Ovary (tissue), 9 donors: Measurements from ENCODE around the gene NME7. TPM values are rescaled to one million over a fixed set of nuclear protein-coding genes. Genes with fewer than 3 reads are reported as not detected.
"Not testable (repeated sequence)": the region's sequence is repeated elsewhere in the genome, so short reads cannot be mapped to it uniquely, and the experiment has no call there.

Source experiments
- DNase-seq, 5 donors: peaks; one replicate each; pipeline ENCODE4 v3.0.0-alpha.2; 2019 to 2020
- H3K27ac ChIP-seq, 2 donors: fragments of 200-600 bp; one replicate each; pipeline versions ENCODE4 v1.5.1 to v1.8.0; 2019 to 2022
- H3K27me3 ChIP-seq: fragments of 200-600 bp; one replicate; pipeline ENCODE4 v1.8.0; 2022
- H3K36me3 ChIP-seq: fragments of 200-600 bp; sonication (generic); one replicate; pipeline ENCODE4 v1.5.1; 2019
- H3K4me1 ChIP-seq: one replicate; pipeline ENCODE4 v1.8.1; 2013; ENCODE audit warnings: mild to moderate bottlenecking, moderate library complexity; ENCODE audit not compliant: insufficient read depth
- H3K4me3 ChIP-seq: fragments of 200-600 bp; sonication (generic); one replicate; pipeline ENCODE4 v1.5.1; 2017
- H3K9me3 ChIP-seq, 2 donors: fragments of 200-600 bp in 1 of 2; sonication (generic) in 1 of 2; one replicate each; pipeline versions ENCODE4 v1.5.1 to v1.8.1; 2013 to 2019; ENCODE audit warnings: mild to moderate bottlenecking in 1 of 2, moderate library complexity in 1 of 2
- EP300 ChIP-seq: sonication (generic); formaldehyde crosslinking; IDR thresholded peaks from one replicate; pipeline ENCODE4 v1.6.1; 2017; ENCODE audit warnings: antibody characterized with exemption
- POLR2A ChIP-seq: fragments of 450-650 bp; IDR thresholded peaks from one replicate; pipeline ENCODE4 v1.6.1; 2017; ENCODE audit warnings: antibody characterized with exemption, mild to moderate bottlenecking, moderate library complexity
- WGBS, 3 donors: extraction: QIAGEN DNeasy Blood & Tissue Kit in 1 of 3; methylation state at CpG; one replicate each; pipeline versions ENCODE4 v1.1.5 to v1.1.7; 2013 to 2017; 5-methylcytosine and 5-hydroxymethylcytosine counted together
- intact Hi-C, 4 donors: fragments of 100-400 bp; cut with DNase I; formaldehyde crosslinking; loops; one replicate each; pipeline versions ENCODE4 v1.11.0 to v1.15.1; 2022 to 2023
- polyA plus RNA-seq, 2 donors: library from polyadenylated mRNA; stranded (reverse); fragments of 200-250 nt in 1 of 2; fragments of 350-450 nt in 1 of 2; fragmentation: Illumina TruSeq in 1 of 2; extraction: RNeasy Lipid Tissue Mini Kit (QIAGEN cat#74804) in 1 of 2; gene quantifications; one replicate each; pipeline ENCODE4 v1.2.3, GENCODE V29; 2013 to 2014
- total RNA-seq, 7 donors: library from RNA; depleted of rRNA in 2 of 7; stranded (reverse); fragments of >200 nt in 2 of 7; fragmentation: NEBNext Ultra II Directional in 3 of 7; extraction: Animal tissue kit (Norgen Biotek cat#: 25700) in 3 of 7; gene quantifications; one replicate each; pipeline versions ENCODE4 v1.1.0 to v1.2.4, GENCODE V29; 2016 to 2023
- TF ChIP-seq, protein P1 (sequence below), 3 donors: fragments of 450-650 bp in 2 of 3; fragments of 200-600 bp in 1 of 3; IDR thresholded peaks; one replicate each; pipeline versions ENCODE4 v1.5.1 to v1.8.0; 2016 to 2022; ENCODE audit warnings: antibody characterized with exemption in 3 of 3, mild to moderate bottlenecking in 1 of 3
- donor health status: DM: no; HTN: no; CAD: no; lungs with moderate emphysema.
- donor health status: DM: no; HTN: no; CAD: no.
- donor health status: Bipolar disorder and iron deficiency.
- donor health status: DM: yes; HTN: yes; CAD: no.
- donor health status: DM: no; HTN: no; CAD: no.
- donor health status: DM: yes; HTN: yes; CAD: no.

Gene NME7
- total and polyA plus RNA-seq, 9 donors: 14.2 to 30.0 (median 18.4) TPM

- H3K4me3 ChIP-seq: no peak overlapping the region
- 43 to 56% (median 44%) methylated on average over 1 of the region's 1 CpG for WGBS, 3 donors
- TF ChIP-seq POLR2A (no peak), EP300 (no peak)
- TF ChIP-seq, protein P1, sequence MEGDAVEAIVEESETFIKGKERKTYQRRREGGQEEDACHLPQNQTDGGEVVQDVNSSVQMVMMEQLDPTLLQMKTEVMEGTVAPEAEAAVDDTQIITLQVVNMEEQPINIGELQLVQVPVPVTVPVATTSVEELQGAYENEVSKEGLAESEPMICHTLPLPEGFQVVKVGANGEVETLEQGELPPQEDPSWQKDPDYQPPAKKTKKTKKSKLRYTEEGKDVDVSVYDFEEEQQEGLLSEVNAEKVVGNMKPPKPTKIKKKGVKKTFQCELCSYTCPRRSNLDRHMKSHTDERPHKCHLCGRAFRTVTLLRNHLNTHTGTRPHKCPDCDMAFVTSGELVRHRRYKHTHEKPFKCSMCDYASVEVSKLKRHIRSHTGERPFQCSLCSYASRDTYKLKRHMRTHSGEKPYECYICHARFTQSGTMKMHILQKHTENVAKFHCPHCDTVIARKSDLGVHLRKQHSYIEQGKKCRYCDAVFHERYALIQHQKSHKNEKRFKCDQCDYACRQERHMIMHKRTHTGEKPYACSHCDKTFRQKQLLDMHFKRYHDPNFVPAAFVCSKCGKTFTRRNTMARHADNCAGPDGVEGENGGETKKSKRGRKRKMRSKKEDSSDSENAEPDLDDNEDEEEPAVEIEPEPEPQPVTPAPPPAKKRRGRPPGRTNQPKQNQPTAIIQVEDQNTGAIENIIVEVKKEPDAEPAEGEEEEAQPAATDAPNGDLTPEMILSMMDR (IDR thresholded peaks at IDR 0.05): no peak
- H3K36me3 ChIP-seq: no peaks in the 10 kb centered on the region
- H3K27me3 ChIP-seq: no peaks in the 10 kb centered on the region
- DNase-seq: no peak
- intact Hi-C loops: no loop called here
- no peaks in the 10 kb centered on the region for H3K9me3 ChIP-seq
- no peaks in the 10 kb centered on the region for H3K4me1 ChIP-seq
- H3K27ac ChIP-seq: no peak overlapping the region
Measured at GRCh38 chr1:169289016-169289415, 78.6 kb downstream of the NME7 start.

DNA sequence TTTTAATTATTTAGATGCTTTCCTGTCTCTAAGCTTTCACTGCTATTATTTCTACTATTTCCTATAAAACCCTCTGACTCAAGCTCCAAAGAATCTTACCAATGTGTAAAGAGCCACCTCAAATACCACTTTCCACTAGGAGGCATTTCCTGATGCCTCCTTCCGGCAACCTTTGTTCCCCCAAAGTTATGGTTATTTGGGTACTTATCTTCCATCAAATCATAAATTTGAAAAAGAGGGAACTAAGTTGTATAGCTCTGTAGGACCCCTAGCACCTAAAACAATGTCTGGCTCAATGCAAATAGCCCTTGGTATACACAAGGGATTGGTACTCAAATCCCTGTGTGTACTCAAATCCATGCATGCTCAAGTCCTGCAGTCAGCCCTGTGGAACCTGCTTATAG is 79.6 kb downstream of the NME7 start:
- DNase-seq: no peak
- H3K4me3 ChIP-seq: no peak overlapping the region
- TF ChIP-seq, protein P1 (IDR thresholded peaks at IDR 0.05): no peak
- TF ChIP-seq POLR2A (no peak), EP300 (no peak)
- H3K36me3 ChIP-seq: no peaks in the 10 kb centered on the region
- intact Hi-C loops: no loop called here
- no peaks in the 10 kb centered on the region for H3K27me3 ChIP-seq
- no peaks in the 10 kb centered on the region for H3K4me1 ChIP-seq
- WGBS, 3 donors: 90 to 94% (median 92%) methylated on average over 1 of the region's 1 CpG
- H3K9me3 ChIP-seq: no peaks in the 10 kb centered on the region
- H3K27ac ChIP-seq: no peak overlapping the region

- no peak for TF ChIP-seq POLR2A
- TF ChIP-seq EP300: no peak
- TF ChIP-seq, protein P1 (IDR thresholded peaks at IDR 0.05): no peak
- WGBS, 3 donors: 87 to 93% (median 88%) methylated on average over 1 of the region's 1 CpG
Measured at GRCh38 chr1:169287280-169287679, 80.3 kb downstream of the NME7 start.

DNA sequence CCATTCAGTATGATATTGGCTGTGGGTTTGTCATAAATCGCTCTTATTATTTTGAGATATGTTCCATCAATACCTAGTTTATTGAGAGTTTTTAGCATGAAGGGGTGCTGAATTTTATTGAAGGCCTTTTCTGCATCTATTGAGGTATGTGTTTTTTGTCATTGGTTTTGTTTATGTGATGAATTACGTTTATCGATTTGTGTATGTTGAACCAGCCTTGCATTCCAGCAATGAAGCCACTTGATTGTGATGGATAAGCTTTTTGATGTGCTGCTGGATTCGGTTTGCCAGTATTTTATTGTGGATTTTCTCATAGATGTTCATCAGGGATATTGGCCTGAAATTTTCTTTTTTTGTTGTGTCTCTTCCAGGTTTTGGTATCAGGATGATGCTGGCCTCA is 86.0 kb downstream of the NME7 start:
- intact Hi-C loops, H3K4me3 ChIP-seq, H3K27me3 ChIP-seq, H3K4me1 ChIP-seq, H3K27ac ChIP-seq, H3K36me3 ChIP-seq, DNase-seq, H3K9me3 ChIP-seq: not testable (repeated sequence)
- WGBS, 3 donors: 96 to 98% (median 97%) methylated on average over 4 of the region's 4 CpGs

More at GRCh38 chr1:169287280-169287679, 80.3 kb downstream of the NME7 start:
- Histone ChIP-seq H3K4me1 (no peaks in the 10 kb centered on the region), H3K9me3 (no peaks in the 10 kb centered on the region), H3K36me3 (no peaks in the 10 kb centered on the region), H3K27me3 (no peaks in the 10 kb centered on the region), H3K4me3 (no peak overlapping the region), H3K27ac (no peak overlapping the region)
- intact Hi-C loops: no loop called here
- DNase-seq: no peak

GRCh38 chr1:169271098-169271497 is 96.5 kb downstream of the NME7 start:
- no peaks in the 10 kb centered on the region for H3K4me1 ChIP-seq
- 39 to 43% (median 41%) methylated on average over 2 of the region's 2 CpGs for WGBS, 3 donors

More at GRCh38 chr1:169271098-169271497, 96.5 kb downstream of the NME7 start:
- no peaks in the 10 kb centered on the region for H3K9me3 ChIP-seq
- no peaks in the 10 kb centered on the region for H3K27me3 ChIP-seq
- no peaks in the 10 kb centered on the region for H3K36me3 ChIP-seq
- TF ChIP-seq, protein P1 (IDR thresholded peaks at IDR 0.05): peak in 1 of 3 donors; percentile 16
- no peak for TF ChIP-seq EP300
- TF ChIP-seq POLR2A: no peak
- H3K4me3 ChIP-seq: no peak overlapping the region
- intact Hi-C loops: no loop called here
- no peak overlapping the region for H3K27ac ChIP-seq
- no peak for DNase-seq
